Natural killer cell (primary cell): ENCODE data around the gene CAPN13. TPM values are rescaled to one million over a fixed set of nuclear protein-coding genes. Genes with fewer than 3 reads are reported as not detected.

Source experiments
- ATAC-seq, 3 donors: fragments of 150-1000 bp in 2 of 3; fragments of 200-7000 bp in 1 of 3; cut with Tn5 transposase; 1 replicate in 1 of 3; 2 replicates in 2 of 3; pipeline ENCODE4 v1.10.0; 2021; ENCODE audit warnings: mild to moderate bottlenecking in 2 of 3, moderate library complexity in 2 of 3
- DNase-seq, 2 donors: peaks; one replicate each; pipeline versions ENCODE4 v3.0.0 to v3.0.0-alpha.2; 2013 to 2021; ENCODE audit warnings: mixed read lengths in 1 of 2
- H3K27ac ChIP-seq: one replicate; pipeline ENCODE4 v1.5.1; 2013; ENCODE audit warnings: mild to moderate bottlenecking, low read length
- H3K27me3 ChIP-seq: one replicate; pipeline ENCODE4 v1.6.1; 2013; ENCODE audit warnings: low read length; ENCODE audit not compliant: control insufficient read depth, insufficient read depth
- H3K36me3 ChIP-seq: one replicate; pipeline ENCODE4 v1.6.1; 2013; ENCODE audit warnings: low read length; ENCODE audit not compliant: control insufficient read depth, insufficient read depth
- H3K4me1 ChIP-seq: one replicate; pipeline ENCODE4 v1.6.1; 2013; ENCODE audit warnings: low read length; ENCODE audit not compliant: control insufficient read depth, insufficient read depth
- H3K4me3 ChIP-seq: one replicate; pipeline ENCODE4 v1.5.1; 2013; ENCODE audit warnings: low read length
- H3K9me3 ChIP-seq: one replicate; pipeline ENCODE4 v1.6.1; 2013; ENCODE audit warnings: low read length; ENCODE audit not compliant: control insufficient read depth, insufficient read depth
- H3K27ac Mint-ChIP-seq, 2 donors: one replicate each; pipeline ENCODE4 v1.8.0; 2022; ENCODE audit warnings: mild to moderate bottlenecking in 2 of 2, mixed read lengths in 2 of 2, moderate library complexity in 1 of 2
- H3K27me3 Mint-ChIP-seq, 2 donors: one replicate each; pipeline ENCODE4 v1.8.0; 2022; ENCODE audit warnings: low read depth in 2 of 2, mixed read lengths in 2 of 2
- H3K36me3 Mint-ChIP-seq: one replicate; pipeline ENCODE4 v1.8.0; 2022; ENCODE audit warnings: mixed read lengths
- H3K4me1 Mint-ChIP-seq, 2 donors: one replicate each; pipeline ENCODE4 v1.8.0; 2022; ENCODE audit warnings: mixed read lengths in 2 of 2
- H3K4me3 Mint-ChIP-seq: one replicate; pipeline ENCODE4 v1.8.0; 2022; ENCODE audit warnings: mild to moderate bottlenecking, moderate library complexity, mixed read lengths
- H3K9me3 Mint-ChIP-seq, 2 donors: one replicate each; pipeline ENCODE4 v1.8.0; 2022; ENCODE audit warnings: mixed read lengths in 2 of 2
- CTCF ChIP-seq: fragments of 200-600 bp; IDR thresholded peaks from one replicate; pipeline ENCODE4 v1.8.0; 2022; ENCODE audit warnings: antibody characterized with exemption
- WGBS: methylation state at CpG from one replicate; pipeline ENCODE4 v1.1.7; 2013; ENCODE audit warnings: missing lambda C conversion rate; ENCODE audit not compliant: insufficient coverage; 5-methylcytosine and 5-hydroxymethylcytosine counted together
- intact Hi-C: fragments of 100-400 bp; cut with micrococcal nuclease; formaldehyde crosslinking; loops from one replicate; pipeline ENCODE4 v1.14.2; 2022
- total RNA-seq, 4 donors: library from RNA; stranded (reverse); fragments of 120-200 nt in 1 of 4; gene quantifications; one replicate each; pipeline versions ENCODE4 v1.2.3 to v1.2.4, GENCODE V29; 2013 to 2022

CAPN13 gene
- total RNA-seq, 3 donors from 2014 or later (not counting 1 experiment from before 2014, with no cell fraction given) = not detected

GRCh38 chr2:30792521-30792920, 14.7 kb downstream of the CAPN13 start:
- no peak overlapping the region for H3K4me3 ChIP-seq

GRCh38 chr2:30790879-30791278, 16.4 kb downstream of the CAPN13 start:
- H3K4me3 ChIP-seq = no peak overlapping the region
- 78% methylated on average over 3 of the region's 3 CpGs for WGBS
- ATAC-seq (no peak), DNase-seq (no peak)
- no peaks in the 10 kb centered on the region for H3K4me1 Mint-ChIP-seq
- intact Hi-C loops = no loop called here
- H3K27ac ChIP-seq = no peak overlapping the region
- no peaks in the 10 kb centered on the region for H3K36me3 ChIP-seq
- H3K4me3 Mint-ChIP-seq = no peak overlapping the region
- no peaks in the 10 kb centered on the region for H3K9me3 ChIP-seq
- H3K27ac Mint-ChIP-seq = no peak overlapping the region
- peaks cover 17 to 44% of the 10 kb centered on the region in 2 donors for H3K27me3 Mint-ChIP-seq
- no peaks in the 10 kb centered on the region for H3K36me3 Mint-ChIP-seq
- no peak for TF ChIP-seq CTCF
- H3K27me3 ChIP-seq = peaks cover 2% of the 10 kb centered on the region
- H3K9me3 Mint-ChIP-seq = no peaks in the 10 kb centered on the region
- H3K4me1 ChIP-seq = no peaks in the 10 kb centered on the region

More at GRCh38 chr2:30792521-30792920, 14.7 kb downstream of the CAPN13 start:
- H3K27me3 ChIP-seq = peaks cover 2% of the 10 kb centered on the region
- intact Hi-C loops = no loop called here
- no peak for DNase-seq
- no peak for ATAC-seq
- H3K27ac ChIP-seq = no peak overlapping the region
- H3K9me3 ChIP-seq = no peaks in the 10 kb centered on the region
- no peaks in the 10 kb centered on the region for H3K4me1 Mint-ChIP-seq
- H3K4me1 ChIP-seq = no peaks in the 10 kb centered on the region
- WGBS = no CpG with 5 or more reads among the region's 4 CpGs
- no peak overlapping the region for H3K27ac Mint-ChIP-seq
- H3K27me3 Mint-ChIP-seq = peaks cover 16 to 30% of the 10 kb centered on the region in 2 donors
- H3K9me3 Mint-ChIP-seq = no peaks in the 10 kb centered on the region
- TF ChIP-seq CTCF = no peak
- no peaks in the 10 kb centered on the region for H3K36me3 ChIP-seq
- H3K4me3 Mint-ChIP-seq = no peak overlapping the region
- no peaks in the 10 kb centered on the region for H3K36me3 Mint-ChIP-seq

- Mint-ChIP-seq H3K27ac (no peak overlapping the region), H3K36me3 (no peaks in the 10 kb centered on the region), H3K27me3 (peaks cover 14 to 45% of the 10 kb centered on the region in 2 donors), H3K9me3 (no peaks in the 10 kb centered on the region), H3K4me3 (no peak overlapping the region), H3K4me1 (no peaks in the 10 kb centered on the region)
- intact Hi-C loops = no loop called here
- Histone ChIP-seq H3K9me3 (no peaks in the 10 kb centered on the region), H3K27me3 (peaks cover 2% of the 10 kb centered on the region), H3K4me1 (no peaks in the 10 kb centered on the region), H3K36me3 (no peaks in the 10 kb centered on the region), H3K4me3 (no peak overlapping the region), H3K27ac (no peak overlapping the region)
- DNase-seq = no peak
- 79% methylated on average over 4 of the region's 4 CpGs for WGBS
- ATAC-seq = no peak
- no peak for TF ChIP-seq CTCF
Measured at GRCh38 chr2:30789670-30790210, 17.5 kb downstream of the CAPN13 start.
